ENCODE measurements around the gene ACBD4. TPM values are rescaled to one million over a fixed set of nuclear protein-coding genes. Genes with fewer than 3 reads are reported as not detected.

The ACBD4 gene
- total and polyA plus RNA-seq, 9 donors = 4.1 to 7.7 (median 5.1) TPM

GRCh38 chr17:45104029-45104428 lies 31.5 kb upstream of the ACBD4 start:
- DNase-seq = no peak
- no peaks in the 10 kb centered on the region for H3K9me3 ChIP-seq (replicated peaks; ENCODE audit: control insufficient read depth, low read depth, low read length)
- WGBS (ENCODE audit: insufficient coverage) = 87% methylated on average over 8 of the region's 8 CpGs
- H3K4me1 ChIP-seq (ENCODE audit: control insufficient read depth, insufficient read depth, low read length) = peaks cover 25% of the 10 kb centered on the region
- no peaks in the 10 kb centered on the region for H3K27me3 ChIP-seq (ENCODE audit: control insufficient read depth, insufficient read depth, low read length)
- H3K36me3 ChIP-seq (ENCODE audit: control insufficient read depth, insufficient read depth, low read length) = peaks cover 88% of the 10 kb centered on the region
- no peak overlapping the region for H3K27ac ChIP-seq (ENCODE audit: low read length)
- H3K4me3 ChIP-seq (ENCODE audit: low read length) = no peak overlapping the region

- WGBS (ENCODE audit: insufficient coverage) = 95% methylated on average over 6 of the region's 6 CpGs
- no peak for DNase-seq
- no peaks in the 10 kb centered on the region for H3K27me3 ChIP-seq (ENCODE audit: control insufficient read depth, insufficient read depth, low read length)
- peaks cover 25% of the 10 kb centered on the region for H3K4me1 ChIP-seq (ENCODE audit: control insufficient read depth, insufficient read depth, low read length)
- H3K36me3 ChIP-seq (ENCODE audit: control insufficient read depth, insufficient read depth, low read length) = peaks cover 88% of the 10 kb centered on the region
- no peaks in the 10 kb centered on the region for H3K9me3 ChIP-seq (replicated peaks; ENCODE audit: control insufficient read depth, low read depth, low read length)
- no peak overlapping the region for H3K27ac ChIP-seq (ENCODE audit: low read length)
- H3K4me3 ChIP-seq (ENCODE audit: low read length) = no peak overlapping the region
Measured at GRCh38 chr17:45104497-45104896, 31.0 kb upstream of the ACBD4 start.

- Histone ChIP-seq H3K36me3 (ENCODE audit: control insufficient read depth, insufficient read depth, low read length) (peaks cover 84% of the 10 kb centered on the region), H3K4me1 (ENCODE audit: control insufficient read depth, insufficient read depth, low read length) (peaks cover 25% of the 10 kb centered on the region), H3K27ac (ENCODE audit: low read length) (no peak overlapping the region), H3K27me3 (ENCODE audit: control insufficient read depth, insufficient read depth, low read length) (no peaks in the 10 kb centered on the region), H3K4me3 (ENCODE audit: low read length) (no peak overlapping the region), H3K9me3 (replicated peaks; ENCODE audit: control insufficient read depth, low read depth, low read length) (no peaks in the 10 kb centered on the region)
- WGBS (ENCODE audit: insufficient coverage) = 83% methylated on average over 12 of the region's 17 CpGs
- DNase-seq = no peak
Measured at GRCh38 chr17:45104907-45105624, 30.4 kb upstream of the ACBD4 start.

GRCh38 chr17:45106096-45106495 lies 29.4 kb upstream of the ACBD4 start:
- Histone ChIP-seq H3K4me3 (ENCODE audit: low read length) (no peak overlapping the region), H3K27me3 (ENCODE audit: control insufficient read depth, insufficient read depth, low read length) (no peaks in the 10 kb centered on the region), H3K36me3 (ENCODE audit: control insufficient read depth, insufficient read depth, low read length) (peaks cover 80% of the 10 kb centered on the region), H3K4me1 (ENCODE audit: control insufficient read depth, insufficient read depth, low read length) (peaks cover 31% of the 10 kb centered on the region), H3K9me3 (replicated peaks; ENCODE audit: control insufficient read depth, low read depth, low read length) (no peaks in the 10 kb centered on the region), H3K27ac (ENCODE audit: low read length) (peak overlapping the region; percentile 35)
- DNase-seq = peak; percentile 64
- WGBS (ENCODE audit: insufficient coverage) = 63% methylated on average over 3 of the region's 5 CpGs

GRCh38 chr17:45106582-45106981 lies 28.9 kb upstream of the ACBD4 start:
- no peak overlapping the region for H3K27ac ChIP-seq (ENCODE audit: low read length)
- no peak overlapping the region for H3K4me3 ChIP-seq (ENCODE audit: low read length)
- 70% methylated on average over 4 of the region's 5 CpGs for WGBS (ENCODE audit: insufficient coverage)
- H3K27me3 ChIP-seq (ENCODE audit: control insufficient read depth, insufficient read depth, low read length) = no peaks in the 10 kb centered on the region
- DNase-seq = no peak
- H3K9me3 ChIP-seq (replicated peaks; ENCODE audit: control insufficient read depth, low read depth, low read length) = no peaks in the 10 kb centered on the region
- peaks cover 78% of the 10 kb centered on the region for H3K36me3 ChIP-seq (ENCODE audit: control insufficient read depth, insufficient read depth, low read length)
- peaks cover 36% of the 10 kb centered on the region for H3K4me1 ChIP-seq (ENCODE audit: control insufficient read depth, insufficient read depth, low read length)

GRCh38 chr17:45107293-45108010 lies 28.0 kb upstream of the ACBD4 start:
- Histone ChIP-seq H3K4me1 (ENCODE audit: control insufficient read depth, insufficient read depth, low read length) (peaks cover 34% of the 10 kb centered on the region), H3K9me3 (replicated peaks; ENCODE audit: control insufficient read depth, low read depth, low read length) (no peaks in the 10 kb centered on the region), H3K36me3 (ENCODE audit: control insufficient read depth, insufficient read depth, low read length) (peaks cover 69% of the 10 kb centered on the region), H3K27me3 (ENCODE audit: control insufficient read depth, insufficient read depth, low read length) (no peaks in the 10 kb centered on the region), H3K4me3 (ENCODE audit: low read length) (no peak overlapping the region), H3K27ac (ENCODE audit: low read length) (peak overlapping the region; percentile 26)
- 32% methylated on average over 11 of the region's 13 CpGs for WGBS (ENCODE audit: insufficient coverage)
- peak; percentile 74 for DNase-seq

- H3K36me3 ChIP-seq (ENCODE audit: control insufficient read depth, insufficient read depth, low read length) = peaks cover 68% of the 10 kb centered on the region
Measured at GRCh38 chr17:45108051-45108450, 27.4 kb upstream of the ACBD4 start.

GRCh38 chr17:45108595-45109521 lies 26.6 kb upstream of the ACBD4 start:
- H3K4me3 ChIP-seq (ENCODE audit: low read length) = no peak overlapping the region
- no peak overlapping the region for H3K27ac ChIP-seq (ENCODE audit: low read length)
- peaks cover 34% of the 10 kb centered on the region for H3K4me1 ChIP-seq (ENCODE audit: control insufficient read depth, insufficient read depth, low read length)

More at GRCh38 chr17:45108051-45108450, 27.4 kb upstream of the ACBD4 start:
- 62% methylated on average over 3 of the region's 9 CpGs for WGBS (ENCODE audit: insufficient coverage)
- no peak for DNase-seq
- peak overlapping the region; percentile 26 for H3K27ac ChIP-seq (ENCODE audit: low read length)
- H3K27me3 ChIP-seq (ENCODE audit: control insufficient read depth, insufficient read depth, low read length) = no peaks in the 10 kb centered on the region
- H3K9me3 ChIP-seq (replicated peaks; ENCODE audit: control insufficient read depth, low read depth, low read length) = no peaks in the 10 kb centered on the region
- H3K4me1 ChIP-seq (ENCODE audit: control insufficient read depth, insufficient read depth, low read length) = peaks cover 34% of the 10 kb centered on the region
- no peak overlapping the region for H3K4me3 ChIP-seq (ENCODE audit: low read length)

GRCh38 chr17:45110676-45111611 lies 24.5 kb upstream of the ACBD4 start:
- DNase-seq = peak; percentile 74
- peak overlapping the region; percentile 4 for H3K27ac ChIP-seq (ENCODE audit: low read length)
- H3K36me3 ChIP-seq (ENCODE audit: control insufficient read depth, insufficient read depth, low read length) = peaks cover 48% of the 10 kb centered on the region
- no peaks in the 10 kb centered on the region for H3K9me3 ChIP-seq (replicated peaks; ENCODE audit: control insufficient read depth, low read depth, low read length)
- no peak overlapping the region for H3K4me3 ChIP-seq (ENCODE audit: low read length)
- WGBS (ENCODE audit: insufficient coverage) = 72% methylated on average over 11 of the region's 16 CpGs
- no peaks in the 10 kb centered on the region for H3K27me3 ChIP-seq (ENCODE audit: control insufficient read depth, insufficient read depth, low read length)
- peaks cover 34% of the 10 kb centered on the region for H3K4me1 ChIP-seq (ENCODE audit: control insufficient read depth, insufficient read depth, low read length)

More at GRCh38 chr17:45108595-45109521, 26.6 kb upstream of the ACBD4 start:
- WGBS (ENCODE audit: insufficient coverage) = 56% methylated on average over 6 of the region's 12 CpGs
- DNase-seq = no peak
- no peaks in the 10 kb centered on the region for H3K27me3 ChIP-seq (ENCODE audit: control insufficient read depth, insufficient read depth, low read length)
- no peaks in the 10 kb centered on the region for H3K9me3 ChIP-seq (replicated peaks; ENCODE audit: control insufficient read depth, low read depth, low read length)
- peaks cover 67% of the 10 kb centered on the region for H3K36me3 ChIP-seq (ENCODE audit: control insufficient read depth, insufficient read depth, low read length)

Measured in muscle of leg (tissue), 11 donors.